ENCODE results near the gene POC1A. TPM values are rescaled to one million over a fixed set of nuclear protein-coding genes. Genes with fewer than 3 reads are reported as not detected.

The POC1A gene
- total RNA-seq, 2 experiments from 2014 or later: 0.22 to 0.39 TPM

DNA sequence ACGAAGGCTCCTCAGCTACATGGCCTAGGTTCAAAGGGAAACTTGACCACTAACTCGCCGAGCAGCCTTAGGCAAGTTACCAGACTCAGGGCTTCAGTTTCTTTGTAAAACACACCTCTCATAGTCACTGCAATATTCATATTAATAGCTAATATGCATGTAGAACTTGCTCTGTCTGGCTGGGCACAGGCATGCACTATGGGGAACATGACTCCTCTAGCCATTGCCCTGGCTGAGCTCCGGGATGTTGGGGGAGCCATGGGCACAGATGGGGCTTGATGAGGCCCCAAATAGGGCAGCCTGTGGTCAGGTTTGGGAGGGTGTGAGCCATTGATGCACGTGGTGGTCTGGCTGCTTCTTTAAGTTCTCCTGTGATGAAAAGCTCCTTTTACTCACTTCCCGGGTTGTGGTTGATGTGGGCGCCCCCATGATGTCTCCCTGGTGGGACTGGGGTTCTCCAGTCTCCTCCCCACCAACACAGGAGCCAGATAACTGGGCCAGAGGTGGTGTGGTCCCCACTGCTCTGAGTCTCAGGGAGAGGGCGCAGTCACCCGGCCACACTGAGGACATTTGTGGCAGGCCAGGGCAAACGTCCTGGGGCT lies 68.4 kb downstream of the POC1A start:
- no peak for DNase-seq
- Histone ChIP-seq H3K9me3 (ENCODE audit: control insufficient read depth in 1 of 2, insufficient read depth in 1 of 2, low read length in 2 of 2) (no peaks in the 10 kb centered on the region), H3K4me3 (ENCODE audit: low read length) (no peak overlapping the region), H3K36me3 (ENCODE audit: insufficient read depth, low read length) (no peaks in the 10 kb centered on the region), H3K4me1 (ENCODE audit: insufficient read depth, low read length) (peaks cover 19% of the 10 kb centered on the region), H3K27me3 (ENCODE audit: control insufficient read depth in 1 of 2, insufficient read depth in 2 of 2, low read length in 2 of 2) (no peaks in the 10 kb centered on the region), H3K27ac (ENCODE audit: low read depth in 1 of 2, low read length in 2 of 2) (no peak overlapping the region)
- intact Hi-C loops (cut with DNase I, micrococcal nuclease): no loop called here
- no peak overlapping the region for H3K4me3 Mint-ChIP-seq
- TF ChIP-seq, protein P1, sequence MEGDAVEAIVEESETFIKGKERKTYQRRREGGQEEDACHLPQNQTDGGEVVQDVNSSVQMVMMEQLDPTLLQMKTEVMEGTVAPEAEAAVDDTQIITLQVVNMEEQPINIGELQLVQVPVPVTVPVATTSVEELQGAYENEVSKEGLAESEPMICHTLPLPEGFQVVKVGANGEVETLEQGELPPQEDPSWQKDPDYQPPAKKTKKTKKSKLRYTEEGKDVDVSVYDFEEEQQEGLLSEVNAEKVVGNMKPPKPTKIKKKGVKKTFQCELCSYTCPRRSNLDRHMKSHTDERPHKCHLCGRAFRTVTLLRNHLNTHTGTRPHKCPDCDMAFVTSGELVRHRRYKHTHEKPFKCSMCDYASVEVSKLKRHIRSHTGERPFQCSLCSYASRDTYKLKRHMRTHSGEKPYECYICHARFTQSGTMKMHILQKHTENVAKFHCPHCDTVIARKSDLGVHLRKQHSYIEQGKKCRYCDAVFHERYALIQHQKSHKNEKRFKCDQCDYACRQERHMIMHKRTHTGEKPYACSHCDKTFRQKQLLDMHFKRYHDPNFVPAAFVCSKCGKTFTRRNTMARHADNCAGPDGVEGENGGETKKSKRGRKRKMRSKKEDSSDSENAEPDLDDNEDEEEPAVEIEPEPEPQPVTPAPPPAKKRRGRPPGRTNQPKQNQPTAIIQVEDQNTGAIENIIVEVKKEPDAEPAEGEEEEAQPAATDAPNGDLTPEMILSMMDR (IDR thresholded peaks at IDR 0.05): no peak
- no peaks in the 10 kb centered on the region for H3K9me3 Mint-ChIP-seq
- H3K27me3 Mint-ChIP-seq: no peaks in the 10 kb centered on the region
- no peaks in the 10 kb centered on the region for H3K36me3 Mint-ChIP-seq (ENCODE audit: low read depth)
- POLR2A ChIA-PET: no interaction called here
- ATAC-seq (ENCODE audit: poor library complexity): no peak
- CTCF ChIA-PET: no interaction called here
- H3K4me1 Mint-ChIP-seq (ENCODE audit: low read depth): peaks cover 11% of the 10 kb centered on the region
- no peak overlapping the region for H3K27ac Mint-ChIP-seq

DNA sequence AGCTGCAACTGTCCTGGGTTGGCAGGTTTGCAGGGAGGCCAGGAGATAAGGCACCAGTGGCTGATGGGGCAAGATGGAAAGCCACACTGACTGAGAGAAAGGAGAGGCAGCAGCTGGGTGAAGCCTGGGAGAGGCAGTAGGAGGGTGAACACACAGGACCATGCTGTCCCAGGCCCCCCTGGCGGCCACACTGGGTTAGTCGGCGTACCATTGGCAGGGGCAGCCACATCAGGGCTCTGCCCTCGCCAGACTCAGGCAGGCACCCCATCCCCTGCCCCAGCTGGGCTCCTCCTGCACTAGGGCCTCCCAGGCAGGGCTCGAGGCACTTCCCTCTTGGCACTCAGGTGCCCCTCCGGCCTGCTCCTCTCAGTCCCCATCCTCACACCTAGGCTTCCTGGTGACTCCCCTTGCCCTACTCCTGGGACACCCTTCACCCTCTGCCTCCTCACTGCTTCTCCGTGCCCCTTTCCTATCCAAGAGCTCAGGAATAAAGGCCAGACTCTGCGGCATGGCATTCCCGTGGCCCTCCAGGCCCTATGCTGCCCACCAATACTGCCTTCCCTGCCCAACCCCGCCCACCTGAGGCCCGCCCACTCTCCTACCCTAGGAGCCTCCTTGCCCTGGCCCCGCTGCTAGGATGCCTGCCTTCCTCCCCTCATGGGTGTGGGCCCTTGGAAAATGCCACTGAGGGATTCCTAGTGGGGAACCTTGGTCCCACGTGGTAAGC lies 69.1 kb downstream of the POC1A start:
- Mint-ChIP-seq H3K36me3 (ENCODE audit: low read depth) (no peaks in the 10 kb centered on the region), H3K4me1 (ENCODE audit: low read depth) (peaks cover 11% of the 10 kb centered on the region), H3K27ac (no peak overlapping the region), H3K27me3 (no peaks in the 10 kb centered on the region), H3K4me3 (no peak overlapping the region), H3K9me3 (no peaks in the 10 kb centered on the region)
- intact Hi-C loops (cut with DNase I, micrococcal nuclease): no loop called here
- no peaks in the 10 kb centered on the region for H3K27me3 ChIP-seq (ENCODE audit: control insufficient read depth in 1 of 2, insufficient read depth in 2 of 2, low read length in 2 of 2)
- H3K4me1 ChIP-seq (ENCODE audit: insufficient read depth, low read length): peaks cover 19% of the 10 kb centered on the region
- H3K4me3 ChIP-seq (ENCODE audit: low read length): no peak overlapping the region
- TF ChIP-seq, protein P1 (IDR thresholded peaks at IDR 0.05): no peak
- ATAC-seq (ENCODE audit: poor library complexity) (no peak), DNase-seq (no peak)
- H3K36me3 ChIP-seq (ENCODE audit: insufficient read depth, low read length): no peaks in the 10 kb centered on the region
- CTCF ChIA-PET: no interaction called here
- no peak overlapping the region for H3K27ac ChIP-seq (ENCODE audit: low read depth in 1 of 2, low read length in 2 of 2)
- POLR2A ChIA-PET: no interaction called here
- H3K9me3 ChIP-seq (ENCODE audit: control insufficient read depth in 1 of 2, insufficient read depth in 1 of 2, low read length in 2 of 2): no peaks in the 10 kb centered on the region

DNA sequence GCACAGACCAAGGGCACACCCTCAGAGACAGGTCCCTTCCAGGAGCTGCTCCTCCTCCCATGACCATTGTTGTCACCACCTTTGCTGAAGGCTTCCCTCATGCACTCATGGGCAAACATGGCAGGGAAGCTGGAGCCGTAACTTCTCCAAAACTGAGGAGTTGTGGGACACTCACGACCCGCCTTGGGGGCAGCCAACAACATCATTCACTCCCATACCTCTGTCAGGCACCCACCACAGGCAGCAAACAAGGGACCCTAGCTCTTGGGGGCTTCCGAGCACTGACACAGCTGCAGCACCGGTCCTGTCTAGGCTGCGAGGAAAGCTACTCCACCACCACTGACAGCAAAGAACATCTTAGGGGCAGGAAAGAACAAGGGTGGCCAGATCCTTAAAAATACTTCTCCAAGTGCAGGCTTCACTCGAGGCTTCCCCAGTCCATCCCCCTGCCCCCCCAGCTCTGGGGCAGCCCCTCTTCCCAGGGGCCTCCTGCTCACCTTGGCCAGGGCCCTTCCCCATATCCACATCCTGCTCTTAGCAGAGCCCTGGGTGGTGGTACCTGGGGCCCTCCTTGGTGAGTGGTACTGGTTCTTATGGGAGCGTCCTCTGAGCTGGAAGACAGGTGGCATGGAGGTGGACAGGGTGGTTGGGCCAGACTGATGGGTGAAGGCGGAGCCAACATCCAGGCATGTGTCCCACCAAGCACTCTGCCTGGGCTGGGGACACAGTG lies 69.8 kb downstream of the POC1A start:
- Mint-ChIP-seq H3K4me1 (ENCODE audit: low read depth) (peaks cover 11% of the 10 kb centered on the region), H3K27me3 (no peaks in the 10 kb centered on the region), H3K4me3 (no peak overlapping the region), H3K27ac (no peak overlapping the region), H3K9me3 (no peaks in the 10 kb centered on the region), H3K36me3 (ENCODE audit: low read depth) (no peaks in the 10 kb centered on the region)
- DNase-seq: no peak
- Histone ChIP-seq H3K9me3 (ENCODE audit: control insufficient read depth in 1 of 2, insufficient read depth in 1 of 2, low read length in 2 of 2) (no peaks in the 10 kb centered on the region), H3K4me1 (ENCODE audit: insufficient read depth, low read length) (peaks cover 19% of the 10 kb centered on the region), H3K4me3 (ENCODE audit: low read length) (no peak overlapping the region), H3K27me3 (ENCODE audit: control insufficient read depth in 1 of 2, insufficient read depth in 2 of 2, low read length in 2 of 2) (no peaks in the 10 kb centered on the region), H3K27ac (ENCODE audit: low read depth in 1 of 2, low read length in 2 of 2) (no peak overlapping the region), H3K36me3 (ENCODE audit: insufficient read depth, low read length) (no peaks in the 10 kb centered on the region)
- ATAC-seq (ENCODE audit: poor library complexity): no peak
- ChIA-PET CTCF (no interaction called here), POLR2A (no interaction called here)
- intact Hi-C loops (cut with DNase I, micrococcal nuclease): no loop called here
- TF ChIP-seq, protein P1 (IDR thresholded peaks at IDR 0.05): no peak

All from CD4-positive, alpha-beta T cell (primary cell).